ENCODE measurements around the gene TFDP1. TPM values are rescaled to one million over a fixed set of nuclear protein-coding genes. Genes with fewer than 3 reads are reported as not detected.

TFDP1 gene, protein sequence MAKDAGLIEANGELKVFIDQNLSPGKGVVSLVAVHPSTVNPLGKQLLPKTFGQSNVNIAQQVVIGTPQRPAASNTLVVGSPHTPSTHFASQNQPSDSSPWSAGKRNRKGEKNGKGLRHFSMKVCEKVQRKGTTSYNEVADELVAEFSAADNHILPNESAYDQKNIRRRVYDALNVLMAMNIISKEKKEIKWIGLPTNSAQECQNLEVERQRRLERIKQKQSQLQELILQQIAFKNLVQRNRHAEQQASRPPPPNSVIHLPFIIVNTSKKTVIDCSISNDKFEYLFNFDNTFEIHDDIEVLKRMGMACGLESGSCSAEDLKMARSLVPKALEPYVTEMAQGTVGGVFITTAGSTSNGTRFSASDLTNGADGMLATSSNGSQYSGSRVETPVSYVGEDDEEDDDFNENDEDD
- total RNA-seq: 10 to 100 TPM; 55.7 to 82.1 (median 59.5) TPM

DNA sequence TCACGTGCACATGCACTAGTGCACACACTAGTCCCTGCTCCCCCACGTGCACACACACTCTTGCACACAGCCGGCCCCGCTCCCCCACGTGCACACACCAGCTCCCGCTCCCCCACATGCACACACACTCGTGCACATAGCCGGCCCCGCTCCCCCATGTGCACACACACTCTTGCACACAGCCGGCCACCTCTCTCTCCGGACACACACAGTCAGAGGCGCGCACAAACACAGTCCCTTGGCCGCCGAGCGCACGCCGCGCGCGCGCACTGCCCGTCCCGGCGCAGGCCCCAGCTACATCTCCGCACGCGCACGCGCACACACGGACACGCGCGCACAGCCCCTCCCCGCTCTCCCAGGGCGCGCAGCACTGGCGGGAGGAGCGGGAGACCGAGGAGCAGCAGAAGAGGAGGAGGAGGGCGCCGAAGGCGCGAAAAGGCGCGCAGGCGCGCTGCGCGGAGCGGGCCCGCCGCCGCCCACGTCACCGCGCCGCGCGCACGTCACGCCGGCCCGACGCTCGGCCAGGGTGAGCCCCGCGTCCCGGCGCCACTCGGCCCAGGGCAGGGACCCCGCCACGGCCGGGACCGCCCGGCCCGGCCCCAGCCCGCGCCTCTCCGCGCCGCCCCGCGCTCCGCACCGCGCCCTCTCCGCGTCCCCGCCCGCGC is at the start of gene TFDP1:
TFDP1 (plus strand) TSS at position 549 of the 665 bp plus-strand sequence. CDS start 1,085 bp downstream, outside the sequence.
- Histone ChIP-seq H3K27me3 (no peaks in the 10 kb centered on the region), H3K36me3 (peaks cover 0 to 31% (median 6%) of the 10 kb centered on the region in 3 donors), H3K4me1 (peaks cover 4 to 35% (median 16%) of the 10 kb centered on the region in 3 donors), H3K4me3 (peak within 1 kb of the TSS; percentile 50 to 81 (median 66)), H3K9me3 (no peaks in the 10 kb centered on the region), H3K27ac (peak within 1 kb of the TSS in 3 of 4 donors; percentile 69 to 80 (median 77))
- TF ChIP-seq POLR2A (IDR thresholded peaks at IDR 0.05): no peak
- no peak for TF ChIP-seq CTCF (IDR thresholded peaks at IDR 0.05)
- no peak for DNase-seq
- WGBS, 2 donors: 17 to 21% methylated on average over 1 to 7 of the region's 92 CpGs
- intact Hi-C loops (cut with DNase I): no loop called here

DNA sequence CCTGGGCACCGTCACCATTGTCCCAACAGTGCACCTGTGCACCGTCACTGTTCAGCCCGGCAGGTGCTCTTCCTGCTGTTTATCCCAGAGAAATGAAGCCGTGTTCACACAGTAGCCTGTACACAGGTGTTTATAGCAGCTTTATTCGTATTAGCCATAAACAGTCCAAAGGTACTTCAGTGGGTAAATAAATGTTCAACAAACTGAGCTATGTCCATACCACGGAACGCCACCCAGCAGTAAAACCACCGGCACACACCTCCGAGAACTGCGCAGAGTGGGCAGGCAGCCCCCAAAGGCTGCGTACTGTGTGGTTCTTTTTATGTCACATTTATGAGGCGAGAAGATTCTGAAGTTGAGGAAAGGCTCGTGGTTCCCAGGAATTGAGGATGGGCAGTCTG is 49.2 kb upstream of the TFDP1 start:
- 89 to 97% methylated on average over 6 to 12 of the region's 13 CpGs for WGBS, 2 donors
- H3K4me3 ChIP-seq: no peak overlapping the region
- intact Hi-C loops (cut with DNase I): no loop called here
- no peak for DNase-seq
- H3K4me1 ChIP-seq: peaks cover 0 to 16% (median 0%) of the 10 kb centered on the region in 3 donors
- no peak overlapping the region for H3K27ac ChIP-seq
- no peak for TF ChIP-seq POLR2A (IDR thresholded peaks at IDR 0.05)
- TF ChIP-seq CTCF (IDR thresholded peaks at IDR 0.05): no peak
- H3K36me3 ChIP-seq: peaks cover 0 to 84% (median 0%) of the 10 kb centered on the region in 3 donors
- H3K9me3 ChIP-seq: no peaks in the 10 kb centered on the region
- no peaks in the 10 kb centered on the region for H3K27me3 ChIP-seq

GRCh38 chr13:113536461-113537110 is 48.0 kb upstream of the TFDP1 start:
- intact Hi-C loops (cut with DNase I): no loop called here
- H3K9me3 ChIP-seq: no peaks in the 10 kb centered on the region
- no peak overlapping the region for H3K27ac ChIP-seq
- H3K4me1 ChIP-seq: peaks cover 0 to 16% (median 0%) of the 10 kb centered on the region in 3 donors
- no peaks in the 10 kb centered on the region for H3K27me3 ChIP-seq
- no peak for DNase-seq
- no peak overlapping the region for H3K4me3 ChIP-seq
- WGBS, 2 donors: 92 to 93% methylated on average over 11 to 16 of the region's 18 CpGs
- no peak for TF ChIP-seq POLR2A (IDR thresholded peaks at IDR 0.05)
- TF ChIP-seq CTCF (IDR thresholded peaks at IDR 0.05): no peak
- H3K36me3 ChIP-seq: peaks cover 0 to 84% (median 0%) of the 10 kb centered on the region in 3 donors

- DNase-seq: no peak
- Histone ChIP-seq H3K36me3 (peaks cover 0 to 78% (median 0%) of the 10 kb centered on the region in 3 donors), H3K9me3 (no peaks in the 10 kb centered on the region), H3K27ac (no peak overlapping the region), H3K4me1 (peaks cover 0 to 16% (median 0%) of the 10 kb centered on the region in 3 donors), H3K4me3 (no peak overlapping the region), H3K27me3 (no peaks in the 10 kb centered on the region)
- WGBS, 2 donors: 90 to 92% methylated on average over 19 of the region's 19 CpGs
- intact Hi-C loops (cut with DNase I): no loop called here
- no peak for TF ChIP-seq CTCF (IDR thresholded peaks at IDR 0.05)
- TF ChIP-seq POLR2A (IDR thresholded peaks at IDR 0.05): no peak
Observed at GRCh38 chr13:113537205-113537604, 47.3 kb upstream of the TFDP1 start.
